ENCODE measurements around the gene FNDC4. TPM values are rescaled to one million over a fixed set of nuclear protein-coding genes. Genes with fewer than 3 reads are reported as not detected.

Gene FNDC4
- polyA plus RNA-seq, 1 donor from 2014 or later: 68.2 TPM

- no peaks in the 10 kb centered on the region for H3K27me3 ChIP-seq (ENCODE audit: insufficient read depth, low read depth, low read length)
- no peaks in the 10 kb centered on the region for H3K79me2 ChIP-seq (replicated peaks; ENCODE audit: insufficient read depth, low read length)
- H3K36me3 ChIP-seq (ENCODE audit: insufficient read depth, low read length): peaks cover 4% of the 10 kb centered on the region
- TF ChIP-seq EP300 (conservative IDR thresholded peaks at IDR 0.05; ENCODE audit: poor library complexity, severe bottlenecking): no peak
- no peak for TF ChIP-seq CTCF (IDR thresholded peaks at IDR 0.05; ENCODE audit: poor library complexity, severe bottlenecking)
- no peak for TF ChIP-seq TAF1 (IDR thresholded peaks at IDR 0.05; ENCODE audit: low read depth)
- no peak for TF ChIP-seq RAD21 (conservative IDR thresholded peaks at IDR 0.05)
- TF ChIP-seq SMC3 (conservative IDR thresholded peaks at IDR 0.05; ENCODE audit: poor library complexity): no peak
- TF ChIP-seq REST (IDR thresholded peaks at IDR 0.05; ENCODE audit: borderline replicate concordance): no peak
- TF ChIP-seq POLR2AphosphoS5 (IDR thresholded peaks at IDR 0.05): no peak
- H3K4me2 ChIP-seq (ENCODE audit: low read length): no peak overlapping the region
- H3K9ac ChIP-seq (ENCODE audit: low read length): no peak overlapping the region
- H2AFZ ChIP-seq (ENCODE audit: low read depth, low read length): no peak overlapping the region
- H3K27ac ChIP-seq (ENCODE audit: low read length): no peak overlapping the region
- no peak overlapping the region for H3K4me3 ChIP-seq (ENCODE audit: low read length)
- H4K20me1 ChIP-seq (ENCODE audit: insufficient read depth): no peaks in the 10 kb centered on the region
- no peaks in the 10 kb centered on the region for H3K9me3 ChIP-seq (ENCODE audit: low read length)
- no peaks in the 10 kb centered on the region for H3F3A ChIP-seq (ENCODE audit: insufficient read depth, low read length, poor library complexity, severe bottlenecking)
- no peaks in the 10 kb centered on the region for H3K9me2 ChIP-seq (ENCODE audit: insufficient read depth, low read length)
Observed at GRCh38 chr2:27471961-27472360, 23.0 kb downstream of the FNDC4 start.

GRCh38 chr2:27464443-27464842 lies 30.6 kb downstream of the FNDC4 start:
- Histone ChIP-seq H3K27ac (ENCODE audit: low read length) (no peak overlapping the region), H3K9me3 (ENCODE audit: low read length) (no peaks in the 10 kb centered on the region), H3K9ac (ENCODE audit: low read length) (no peak overlapping the region), H3K36me3 (ENCODE audit: insufficient read depth, low read length) (no peaks in the 10 kb centered on the region), H2AFZ (ENCODE audit: low read depth, low read length) (no peak overlapping the region), H3K4me2 (ENCODE audit: low read length) (no peak overlapping the region), H3F3A (ENCODE audit: insufficient read depth, low read length, poor library complexity, severe bottlenecking) (no peaks in the 10 kb centered on the region), H3K79me2 (replicated peaks; ENCODE audit: insufficient read depth, low read length) (no peaks in the 10 kb centered on the region), H3K4me3 (ENCODE audit: low read length) (no peak overlapping the region), H3K9me2 (ENCODE audit: insufficient read depth, low read length) (no peaks in the 10 kb centered on the region), H3K27me3 (ENCODE audit: insufficient read depth, low read depth, low read length) (no peaks in the 10 kb centered on the region), H4K20me1 (ENCODE audit: insufficient read depth) (no peaks in the 10 kb centered on the region)
- no peak for TF ChIP-seq TAF1 (IDR thresholded peaks at IDR 0.05; ENCODE audit: low read depth)
- no peak for TF ChIP-seq EZH2 (IDR thresholded peaks at IDR 0.05; ENCODE audit: borderline replicate concordance, insufficient read depth, low read length, poor library complexity, severe bottlenecking)
- TF ChIP-seq EP300 (conservative IDR thresholded peaks at IDR 0.05; ENCODE audit: poor library complexity, severe bottlenecking): no peak
- TF ChIP-seq REST (IDR thresholded peaks at IDR 0.05; ENCODE audit: borderline replicate concordance): no peak
- no peak for TF ChIP-seq SMC3 (conservative IDR thresholded peaks at IDR 0.05; ENCODE audit: poor library complexity)
